NCI-H510A (cell line): ENCODE measurements around the gene MAN1C1.
"Not testable (repeated sequence)": the region's sequence is repeated elsewhere in the genome, so short reads cannot be mapped to it uniquely, and the experiment has no call there.

ENCODE experiments used
- DNase-seq: peaks from one replicate; lab custom pipeline; 2025; lab: John Stamatoyannopoulos, UW

Gene MAN1C1

GRCh38 chr1:25634896-25635295, 18.3 kb downstream of the MAN1C1 start:
- DNase-seq, result no peak

GRCh38 chr1:25636141-25636540, 19.6 kb downstream of the MAN1C1 start:
- DNase-seq, result not testable (repeated sequence)

- DNase-seq, result no peak
Measured at GRCh38 chr1:25640646-25641328, 24.2 kb downstream of the MAN1C1 start.

GRCh38 chr1:25641329-25641725, 24.7 kb downstream of the MAN1C1 start:
- no peak for DNase-seq

- DNase-seq, result no peak
Measured at GRCh38 chr1:25641931-25642573, 25.5 kb downstream of the MAN1C1 start.

GRCh38 chr1:25642574-25643108, 26.1 kb downstream of the MAN1C1 start:
- no peak for DNase-seq

- no peak for DNase-seq
Measured at GRCh38 chr1:25643929-25644328, 27.3 kb downstream of the MAN1C1 start.

- DNase-seq, result no peak
Measured at GRCh38 chr1:25644962-25645361, 28.4 kb downstream of the MAN1C1 start.

- DNase-seq, result no peak
Measured at GRCh38 chr1:25645637-25646400, 29.2 kb downstream of the MAN1C1 start.

- DNase-seq, result no peak
Measured at GRCh38 chr1:25647106-25647505, 30.5 kb downstream of the MAN1C1 start.

GRCh38 chr1:25647863-25648262, 31.3 kb downstream of the MAN1C1 start:
- DNase-seq, result no peak

GRCh38 chr1:25648681-25649440, 32.3 kb downstream of the MAN1C1 start:
- DNase-seq, result no peak

- no peak for DNase-seq
Measured at GRCh38 chr1:25649505-25650288, 33.1 kb downstream of the MAN1C1 start.

- no peak for DNase-seq
Measured at GRCh38 chr1:25650289-25650576, 33.6 kb downstream of the MAN1C1 start.

- no peak for DNase-seq
Measured at GRCh38 chr1:25651036-25651640, 34.5 kb downstream of the MAN1C1 start.

- no peak for DNase-seq
Measured at GRCh38 chr1:25651824-25652741, 35.5 kb downstream of the MAN1C1 start.

- no peak for DNase-seq
Measured at GRCh38 chr1:25653558-25653957, 37.0 kb downstream of the MAN1C1 start.

GRCh38 chr1:25654109-25654660, 37.6 kb downstream of the MAN1C1 start:
- no peak for DNase-seq

GRCh38 chr1:25657121-25657882, 40.7 kb downstream of the MAN1C1 start:
- DNase-seq, result no peak
